ENCODE measurements around the gene TMUB1.

The TMUB1 gene

GRCh38 chr7:151077705-151078232 is 5.5 kb downstream of the TMUB1 start:
- Histone ChIP-seq H3K4me1 (ENCODE audit: control insufficient read depth in 1 of 2, insufficient read depth in 2 of 2, low read length in 2 of 2) (peaks cover 29 to 36% of the 10 kb centered on the region in 2 experiments), H3K4me2 (ENCODE audit: low read length) (no peak overlapping the region)
- WGBS (ENCODE audit: extremely low coverage, insufficient coverage, insufficient read length): no CpG with 5 or more reads among the region's 10 CpGs

GRCh38 chr7:151076863-151077704 is 6.2 kb downstream of the TMUB1 start:
- H3K27ac ChIP-seq (ENCODE audit: low read depth, low read length): peak overlapping the region; percentile 31
- peaks cover 52 to 58% of the 10 kb centered on the region in 2 experiments for H3K36me3 ChIP-seq (ENCODE audit: control insufficient read depth in 1 of 2, insufficient read depth in 2 of 2, low read length in 2 of 2)
- H2BK12ac ChIP-seq (ENCODE audit: low read length): no peak overlapping the region
- no peaks in the 10 kb centered on the region for H3K9me3 ChIP-seq (ENCODE audit: insufficient read depth, low read depth, low read length)
- no peak overlapping the region for H3K9ac ChIP-seq (ENCODE audit: low read length)
- no peak overlapping the region for H4K91ac ChIP-seq (ENCODE audit: low read depth, low read length)
- no peak overlapping the region for H2AFZ ChIP-seq (ENCODE audit: insufficient read depth, low read length, poor library complexity)
- H3K4me2 ChIP-seq (ENCODE audit: low read length): no peak overlapping the region
- DNase-seq: peak; percentile 80 to 81
- no peak overlapping the region for H4K12ac ChIP-seq (ENCODE audit: low read depth, low read length)
- H3K23ac ChIP-seq (ENCODE audit: low read length): no peak overlapping the region
- peaks cover 23 to 29% of the 10 kb centered on the region in 2 experiments for H3K4me1 ChIP-seq (ENCODE audit: control insufficient read depth in 1 of 2, insufficient read depth in 2 of 2, low read length in 2 of 2)
- no peak overlapping the region for H3K18ac ChIP-seq (ENCODE audit: low read length)
- no peak overlapping the region for H3K4me3 ChIP-seq (ENCODE audit: low read depth, low read length)
- H2AK5ac ChIP-seq (ENCODE audit: low read length): no peak overlapping the region
- no peak overlapping the region for H3K4ac ChIP-seq (ENCODE audit: low read depth, low read length)
- WGBS (ENCODE audit: extremely low coverage, insufficient coverage, insufficient read length): no CpG with 5 or more reads among the region's 33 CpGs
- no peak overlapping the region for H4K8ac ChIP-seq (ENCODE audit: low read depth, low read length)
- no peak overlapping the region for H3K14ac ChIP-seq (ENCODE audit: low read length)
- H3K79me1 ChIP-seq (ENCODE audit: low read length): peaks cover 10% of the 10 kb centered on the region
- H2BK120ac ChIP-seq (ENCODE audit: insufficient read depth, low read length, poor library complexity): no peak overlapping the region
- H2BK5ac ChIP-seq (ENCODE audit: low read depth, low read length, poor library complexity): no peak overlapping the region
- peaks cover 16% of the 10 kb centered on the region for H3K79me2 ChIP-seq (ENCODE audit: control insufficient read depth, insufficient read depth, low read length, poor library complexity)
- H3K27me3 ChIP-seq (ENCODE audit: insufficient read depth, low read length): no peaks in the 10 kb centered on the region

More at GRCh38 chr7:151077705-151078232, 5.5 kb downstream of the TMUB1 start:
- H2BK12ac ChIP-seq (ENCODE audit: low read length): no peak overlapping the region
- no peak overlapping the region for H4K91ac ChIP-seq (ENCODE audit: low read depth, low read length)
- H3K9me3 ChIP-seq (ENCODE audit: insufficient read depth, low read depth, low read length): no peaks in the 10 kb centered on the region
- H2AFZ ChIP-seq (ENCODE audit: insufficient read depth, low read length, poor library complexity): no peak overlapping the region
- H3K9ac ChIP-seq (ENCODE audit: low read length): no peak overlapping the region
- H3K79me1 ChIP-seq (ENCODE audit: low read length): peaks cover 15% of the 10 kb centered on the region
- H3K4ac ChIP-seq (ENCODE audit: low read depth, low read length): no peak overlapping the region
- no peak overlapping the region for H4K8ac ChIP-seq (ENCODE audit: low read depth, low read length)
- H2AK5ac ChIP-seq (ENCODE audit: low read length): no peak overlapping the region
- H3K23ac ChIP-seq (ENCODE audit: low read length): no peak overlapping the region
- no peak overlapping the region for H3K18ac ChIP-seq (ENCODE audit: low read length)
- no peak overlapping the region for H3K4me3 ChIP-seq (ENCODE audit: low read depth, low read length)
- H4K12ac ChIP-seq (ENCODE audit: low read depth, low read length): no peak overlapping the region
- H3K14ac ChIP-seq (ENCODE audit: low read length): no peak overlapping the region
- no peak overlapping the region for H3K27ac ChIP-seq (ENCODE audit: low read depth, low read length)
- H2BK120ac ChIP-seq (ENCODE audit: insufficient read depth, low read length, poor library complexity): no peak overlapping the region
- no peak overlapping the region for H2BK5ac ChIP-seq (ENCODE audit: low read depth, low read length, poor library complexity)
- H3K36me3 ChIP-seq (ENCODE audit: control insufficient read depth in 1 of 2, insufficient read depth in 2 of 2, low read length in 2 of 2): peaks cover 47 to 58% of the 10 kb centered on the region in 2 experiments
- no peaks in the 10 kb centered on the region for H3K27me3 ChIP-seq (ENCODE audit: insufficient read depth, low read length)
- DNase-seq: no peak
- peaks cover 22% of the 10 kb centered on the region for H3K79me2 ChIP-seq (ENCODE audit: control insufficient read depth, insufficient read depth, low read length, poor library complexity)

GRCh38 chr7:151075978-151076426 is 7.3 kb downstream of the TMUB1 start:
- H4K91ac ChIP-seq (ENCODE audit: low read depth, low read length): no peak overlapping the region
- no peaks in the 10 kb centered on the region for H3K9me3 ChIP-seq (ENCODE audit: insufficient read depth, low read depth, low read length)
- H3K36me3 ChIP-seq (ENCODE audit: control insufficient read depth in 1 of 2, insufficient read depth in 2 of 2, low read length in 2 of 2): peaks cover 63% of the 10 kb centered on the region in 2 experiments
- peaks cover 9% of the 10 kb centered on the region for H3K79me1 ChIP-seq (ENCODE audit: low read length)
- no peak overlapping the region for H3K23ac ChIP-seq (ENCODE audit: low read length)
- no peak overlapping the region for H3K9ac ChIP-seq (ENCODE audit: low read length)
- peaks cover 13% of the 10 kb centered on the region for H3K79me2 ChIP-seq (ENCODE audit: control insufficient read depth, insufficient read depth, low read length, poor library complexity)
- H2BK120ac ChIP-seq (ENCODE audit: insufficient read depth, low read length, poor library complexity): no peak overlapping the region
- H2AFZ ChIP-seq (ENCODE audit: insufficient read depth, low read length, poor library complexity): no peak overlapping the region
- H4K8ac ChIP-seq (ENCODE audit: low read depth, low read length): no peak overlapping the region
- H3K4me3 ChIP-seq (ENCODE audit: low read depth, low read length): no peak overlapping the region
- no peak overlapping the region for H3K18ac ChIP-seq (ENCODE audit: low read length)
- H2AK5ac ChIP-seq (ENCODE audit: low read length): no peak overlapping the region
- no peak overlapping the region for H3K4ac ChIP-seq (ENCODE audit: low read depth, low read length)
- no CpG with 5 or more reads among the region's 22 CpGs for WGBS (ENCODE audit: extremely low coverage, insufficient coverage, insufficient read length)
- H4K12ac ChIP-seq (ENCODE audit: low read depth, low read length): no peak overlapping the region
- no peaks in the 10 kb centered on the region for H3K27me3 ChIP-seq (ENCODE audit: insufficient read depth, low read length)
- no peak overlapping the region for H2BK12ac ChIP-seq (ENCODE audit: low read length)
- H3K14ac ChIP-seq (ENCODE audit: low read length): no peak overlapping the region
- no peak for DNase-seq
- no peak overlapping the region for H2BK5ac ChIP-seq (ENCODE audit: low read depth, low read length, poor library complexity)
- H3K4me1 ChIP-seq (ENCODE audit: control insufficient read depth in 1 of 2, insufficient read depth in 2 of 2, low read length in 2 of 2): peaks cover 12 to 18% of the 10 kb centered on the region in 2 experiments
- H3K27ac ChIP-seq (ENCODE audit: low read depth, low read length): no peak overlapping the region
- H3K4me2 ChIP-seq (ENCODE audit: low read length): no peak overlapping the region

- Histone ChIP-seq H3K79me2 (ENCODE audit: control insufficient read depth, insufficient read depth, low read length, poor library complexity) (peaks cover 11% of the 10 kb centered on the region), H3K14ac (ENCODE audit: low read length) (no peak overlapping the region), H3K23ac (ENCODE audit: low read length) (no peak overlapping the region), H2BK12ac (ENCODE audit: low read length) (no peak overlapping the region), H3K9ac (ENCODE audit: low read length) (no peak overlapping the region), H3K9me3 (ENCODE audit: insufficient read depth, low read depth, low read length) (no peaks in the 10 kb centered on the region), H2AFZ (ENCODE audit: insufficient read depth, low read length, poor library complexity) (no peak overlapping the region), H3K27me3 (ENCODE audit: insufficient read depth, low read length) (no peaks in the 10 kb centered on the region), H3K36me3 (ENCODE audit: control insufficient read depth in 1 of 2, insufficient read depth in 2 of 2, low read length in 2 of 2) (peaks cover 67% of the 10 kb centered on the region in 2 experiments), H3K4me1 (ENCODE audit: control insufficient read depth in 1 of 2, insufficient read depth in 2 of 2, low read length in 2 of 2) (peaks cover 10 to 16% of the 10 kb centered on the region in 2 experiments), H3K4me3 (ENCODE audit: low read depth, low read length) (no peak overlapping the region), H4K12ac (ENCODE audit: low read depth, low read length) (no peak overlapping the region), H3K79me1 (ENCODE audit: low read length) (peaks cover 7% of the 10 kb centered on the region), H2AK5ac (ENCODE audit: low read length) (no peak overlapping the region), H4K8ac (ENCODE audit: low read depth, low read length) (no peak overlapping the region), H2BK120ac (ENCODE audit: insufficient read depth, low read length, poor library complexity) (no peak overlapping the region), H4K91ac (ENCODE audit: low read depth, low read length) (no peak overlapping the region), H2BK5ac (ENCODE audit: low read depth, low read length, poor library complexity) (no peak overlapping the region), H3K4ac (ENCODE audit: low read depth, low read length) (no peak overlapping the region), H3K4me2 (ENCODE audit: low read length) (no peak overlapping the region), H3K27ac (ENCODE audit: low read depth, low read length) (no peak overlapping the region), H3K18ac (ENCODE audit: low read length) (no peak overlapping the region)
- DNase-seq: no peak
- no CpG with 5 or more reads among the region's 7 CpGs for WGBS (ENCODE audit: extremely low coverage, insufficient coverage, insufficient read length)
Measured at GRCh38 chr7:151075662-151075971, 7.7 kb downstream of the TMUB1 start.
